GM21576 (cell line): ENCODE data around the gene HSD11B1L.
"Not testable (repeated sequence)": the region's sequence is repeated elsewhere in the genome, so short reads cannot be mapped to it uniquely, and the experiment has no call there.

Experiments used
- ATAC-seq: cut with Tn5 transposase; IDR thresholded peaks from one replicate; pipeline ENCODE4 v1.9.1; 2021; ENCODE audit warnings: mild to moderate bottlenecking, moderate library complexity; ENCODE audit not compliant: unreplicated experiment

HSD11B1L gene

DNA sequence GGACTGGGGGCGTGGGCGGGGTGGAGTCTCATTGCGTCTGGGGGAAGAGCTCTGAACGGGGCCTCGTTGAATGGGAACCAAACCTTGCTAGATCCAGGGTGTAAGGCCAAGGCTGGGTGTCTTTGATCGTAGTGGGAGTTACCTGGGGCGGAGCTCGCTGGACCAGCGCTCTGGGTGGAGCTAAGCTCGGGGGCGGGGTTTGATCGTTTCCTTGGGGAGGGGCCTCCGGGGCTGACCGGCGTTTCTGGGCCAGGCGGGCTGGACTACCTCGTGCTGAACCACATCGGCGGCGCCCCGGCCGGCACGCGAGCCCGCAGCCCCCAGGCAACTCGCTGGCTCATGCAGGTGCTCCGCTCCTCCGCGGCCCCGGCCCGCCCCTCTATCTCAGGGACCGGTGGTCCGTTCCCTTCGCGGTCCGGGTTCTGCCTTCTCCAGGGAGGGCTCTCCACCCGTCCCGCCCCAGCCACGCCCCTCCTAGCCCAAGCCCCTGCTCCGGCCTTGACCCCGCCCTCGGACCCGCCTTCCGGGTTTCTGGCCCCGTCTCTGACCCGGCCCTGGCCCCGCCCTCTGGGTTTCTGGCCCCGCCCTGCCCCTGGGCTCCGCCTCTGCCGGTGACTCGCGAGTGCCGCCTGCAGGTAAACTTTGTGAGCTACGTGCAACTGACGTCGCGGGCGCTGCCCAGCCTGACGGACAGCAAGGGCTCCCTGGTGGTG lies 6.0 kb downstream of the HSD11B1L start:
- ATAC-seq = peak; percentile 41

DNA sequence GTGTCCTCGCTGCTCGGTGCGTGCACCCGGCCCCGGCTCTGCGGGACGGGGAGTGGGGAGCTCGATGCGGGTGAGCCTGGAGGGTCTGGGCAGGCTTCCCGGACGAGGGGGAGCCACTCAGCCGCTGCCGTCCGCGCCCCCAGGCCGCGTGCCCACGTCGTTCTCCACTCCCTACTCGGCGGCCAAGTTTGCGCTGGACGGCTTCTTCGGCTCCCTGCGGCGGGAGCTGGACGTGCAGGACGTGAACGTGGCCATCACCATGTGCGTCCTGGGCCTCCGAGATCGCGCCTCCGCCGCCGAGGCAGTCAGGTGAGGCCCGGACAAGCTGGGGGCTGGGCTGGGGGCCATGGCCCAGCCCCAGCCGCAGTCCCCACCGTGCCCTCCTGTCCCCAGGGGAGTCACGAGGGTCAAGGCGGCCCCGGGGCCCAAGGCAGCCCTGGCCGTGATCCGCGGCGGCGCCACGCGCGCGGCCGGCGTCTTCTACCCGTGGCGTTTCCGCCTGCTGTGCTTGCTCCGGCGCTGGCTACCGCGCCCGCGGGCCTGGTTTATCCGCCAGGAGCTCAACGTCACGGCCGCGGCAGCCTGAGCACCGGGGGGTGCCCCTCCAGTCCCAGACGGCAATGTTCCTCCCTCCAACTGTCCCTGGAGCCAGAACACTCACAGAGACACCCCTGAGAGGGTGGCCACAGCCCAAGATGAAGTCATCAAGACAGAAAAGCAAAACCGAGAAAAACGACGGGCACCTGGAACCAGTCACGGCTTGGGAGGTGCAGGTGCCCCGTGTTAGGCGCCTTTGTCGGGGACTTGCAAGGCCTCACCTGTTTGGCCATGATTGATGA lies 6.8 kb downstream of the HSD11B1L start:
- no peak for ATAC-seq

DNA sequence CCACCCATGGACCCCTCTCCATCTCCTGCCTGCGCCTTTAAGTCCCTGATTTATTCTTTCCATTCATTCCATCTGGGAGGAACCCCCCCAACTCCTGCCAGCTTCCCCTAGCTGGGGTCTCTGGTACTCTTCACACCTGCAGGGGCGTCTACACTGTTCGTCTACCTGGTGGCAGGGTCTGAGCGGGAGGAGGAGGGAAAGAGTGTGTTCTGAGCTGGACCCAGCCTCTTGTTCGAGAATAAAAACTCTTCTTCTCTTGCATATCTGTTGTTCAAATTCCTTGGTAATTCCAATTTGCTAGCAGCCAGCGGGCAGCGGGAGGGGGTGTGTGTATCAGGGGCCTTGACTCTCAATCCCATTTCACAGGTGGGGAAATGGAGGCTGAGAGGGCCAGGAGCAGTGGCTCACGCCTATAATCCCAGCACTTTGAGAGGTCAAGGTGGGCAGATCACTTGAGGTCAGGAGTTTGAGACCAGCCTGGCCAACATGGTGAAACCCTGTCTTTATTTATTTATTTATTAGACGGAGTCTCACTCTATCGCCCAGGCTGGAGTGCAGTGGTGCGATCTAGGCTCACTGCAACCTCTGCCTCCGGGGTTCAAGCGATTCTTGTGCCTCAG lies 7.5 kb downstream of the HSD11B1L start:
- not testable (repeated sequence) for ATAC-seq

DNA sequence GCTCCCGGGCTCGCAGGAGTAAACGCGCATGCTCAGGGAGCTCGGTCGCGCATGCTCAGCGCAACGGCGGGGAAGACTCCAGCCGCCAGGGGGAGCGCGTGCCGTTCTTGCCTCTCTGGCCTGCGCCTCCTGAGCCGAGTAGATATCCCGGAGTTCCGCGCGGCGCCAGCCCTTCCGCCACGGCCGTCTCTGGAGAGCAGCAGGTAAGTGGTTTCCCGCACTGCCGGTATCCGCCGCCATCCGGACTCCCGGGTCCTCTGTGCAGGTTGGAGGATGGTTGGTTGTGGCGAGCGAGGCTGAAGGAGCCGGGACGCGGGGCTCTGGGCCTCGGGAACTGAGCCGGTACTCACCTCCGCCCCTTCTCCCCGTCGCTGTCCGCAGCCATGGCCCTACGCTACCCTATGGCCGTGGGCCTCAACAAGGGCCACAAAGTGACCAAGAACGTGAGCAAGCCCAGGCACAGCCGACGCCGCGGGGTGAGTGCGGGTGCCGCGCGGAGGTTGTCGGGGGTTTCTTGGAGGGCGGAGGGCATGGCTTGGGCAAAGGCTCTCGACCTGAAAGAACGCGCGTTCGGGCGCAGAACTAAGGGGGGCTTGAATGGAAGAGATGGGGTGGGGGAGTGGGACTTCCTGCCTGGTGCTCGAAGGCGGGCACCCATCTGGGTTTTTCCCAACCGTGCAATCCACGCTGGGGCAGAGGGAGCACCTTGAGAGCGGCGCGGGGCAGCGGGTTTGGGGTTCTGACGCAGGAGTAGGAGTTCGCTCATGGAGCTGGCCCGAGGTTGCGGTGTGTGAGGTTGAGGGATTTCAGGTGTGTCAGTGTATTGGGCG lies 9.5 kb downstream of the HSD11B1L start, which contains the start of gene RPL36:
Gene RPL36 (plus strand): TSS at position 171 of the 830 bp plus-strand sequence. CDS start 213 bp downstream, at position 384.
- peak; percentile 41 for ATAC-seq

DNA sequence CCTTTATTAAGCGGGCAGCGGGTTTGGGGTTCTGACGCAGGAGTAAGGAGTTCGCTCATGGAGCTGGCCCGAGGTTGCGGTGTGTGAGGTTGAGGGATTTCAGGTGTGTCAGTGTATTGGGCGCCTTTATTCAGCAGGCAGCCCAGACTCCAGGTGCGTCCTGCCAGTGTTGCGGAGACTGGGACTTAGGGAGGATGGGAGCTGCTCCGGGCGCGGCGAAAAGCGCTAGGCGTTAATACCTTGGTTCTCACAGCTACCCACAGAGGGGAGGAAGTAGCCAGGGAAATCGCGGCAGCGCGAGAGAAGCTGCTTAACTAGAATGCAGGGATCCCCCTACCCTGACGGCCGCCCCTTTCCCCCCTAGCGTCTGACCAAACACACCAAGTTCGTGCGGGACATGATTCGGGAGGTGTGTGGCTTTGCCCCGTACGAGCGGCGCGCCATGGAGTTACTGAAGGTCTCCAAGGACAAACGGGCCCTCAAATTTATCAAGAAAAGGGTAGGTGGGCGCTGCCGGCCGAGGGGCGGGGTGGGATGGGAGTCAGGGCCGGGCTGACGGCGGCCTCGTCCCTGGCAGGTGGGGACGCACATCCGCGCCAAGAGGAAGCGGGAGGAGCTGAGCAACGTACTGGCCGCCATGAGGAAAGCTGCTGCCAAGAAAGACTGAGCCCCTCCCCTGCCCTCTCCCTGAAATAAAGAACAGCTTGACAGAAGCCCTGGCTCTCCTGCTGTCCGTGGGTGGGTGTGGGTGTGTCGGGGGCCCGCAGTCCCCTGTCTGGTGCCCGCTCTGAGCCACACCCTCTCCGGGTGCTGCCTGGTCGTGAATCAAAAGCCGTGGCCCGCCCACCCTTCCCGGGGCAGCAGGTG lies 10.4 kb downstream of the HSD11B1L start:
- no peak for ATAC-seq

DNA sequence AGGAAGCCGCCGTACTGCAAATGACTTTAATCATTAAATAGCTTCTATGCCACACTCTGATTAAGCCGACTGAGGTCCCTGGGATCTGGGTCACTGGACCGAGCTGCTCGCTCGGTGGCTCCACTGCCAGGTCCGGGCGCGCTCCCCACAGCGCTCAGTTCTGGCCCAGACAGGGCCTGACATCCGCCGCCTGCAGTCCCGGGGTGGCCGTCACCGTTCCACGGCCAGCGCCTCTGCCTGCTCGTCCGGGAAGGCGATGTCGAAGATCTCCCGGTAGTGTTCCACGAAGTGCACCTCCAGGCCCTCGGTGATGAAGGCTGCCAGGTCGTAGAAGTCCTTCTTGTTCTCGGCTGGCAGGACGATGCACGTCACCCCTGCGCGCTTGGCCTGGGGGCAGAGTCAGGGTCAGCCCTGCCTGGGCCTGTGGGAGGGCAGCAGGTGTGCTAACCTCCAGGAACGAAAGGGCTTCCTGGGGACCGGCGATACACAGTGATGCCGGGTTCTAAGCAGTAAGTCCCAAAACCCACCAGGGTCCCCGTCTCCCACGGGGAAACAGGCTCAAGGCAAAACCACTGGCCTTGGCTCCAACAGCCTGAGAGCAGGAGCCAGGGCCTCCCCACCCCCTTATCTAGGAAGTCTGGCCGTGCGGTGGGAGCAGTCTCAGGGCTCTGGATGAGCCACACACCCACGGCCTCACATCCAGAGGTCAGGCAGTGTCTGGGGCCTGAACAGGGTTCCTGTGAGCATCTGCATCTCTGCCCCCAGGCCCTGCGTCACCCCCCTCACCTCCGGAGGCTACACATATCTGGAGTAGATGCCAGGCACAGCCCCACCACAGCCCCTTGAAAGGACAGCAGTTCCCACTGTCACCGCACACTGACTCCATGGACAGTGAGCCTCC lies 11.2 kb downstream of the HSD11B1L start:
- no peak for ATAC-seq

DNA sequence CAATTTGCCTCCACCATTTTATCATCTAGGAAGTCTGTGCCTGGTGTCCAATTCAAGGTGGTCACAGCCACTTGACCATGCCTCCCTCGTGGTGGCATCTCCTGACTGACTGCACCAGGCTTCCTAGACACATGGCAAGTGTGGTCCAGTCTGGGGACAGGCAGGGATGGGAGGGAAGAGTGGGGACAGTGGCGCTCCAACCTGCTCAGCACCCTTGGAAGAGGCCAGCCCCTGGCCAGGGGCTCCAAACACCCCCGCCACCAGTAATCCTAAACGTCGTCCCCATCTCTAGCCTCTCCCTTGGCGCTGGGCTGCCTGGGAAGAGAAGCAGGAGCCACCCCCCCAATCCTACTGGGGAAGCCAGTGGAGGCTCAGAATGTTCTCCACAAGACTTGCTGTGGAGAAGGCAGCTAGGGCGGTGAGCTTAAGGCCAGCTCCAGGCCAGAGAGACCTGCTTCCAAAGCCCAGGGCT lies 11.9 kb downstream of the HSD11B1L start:
- no peak for ATAC-seq

DNA sequence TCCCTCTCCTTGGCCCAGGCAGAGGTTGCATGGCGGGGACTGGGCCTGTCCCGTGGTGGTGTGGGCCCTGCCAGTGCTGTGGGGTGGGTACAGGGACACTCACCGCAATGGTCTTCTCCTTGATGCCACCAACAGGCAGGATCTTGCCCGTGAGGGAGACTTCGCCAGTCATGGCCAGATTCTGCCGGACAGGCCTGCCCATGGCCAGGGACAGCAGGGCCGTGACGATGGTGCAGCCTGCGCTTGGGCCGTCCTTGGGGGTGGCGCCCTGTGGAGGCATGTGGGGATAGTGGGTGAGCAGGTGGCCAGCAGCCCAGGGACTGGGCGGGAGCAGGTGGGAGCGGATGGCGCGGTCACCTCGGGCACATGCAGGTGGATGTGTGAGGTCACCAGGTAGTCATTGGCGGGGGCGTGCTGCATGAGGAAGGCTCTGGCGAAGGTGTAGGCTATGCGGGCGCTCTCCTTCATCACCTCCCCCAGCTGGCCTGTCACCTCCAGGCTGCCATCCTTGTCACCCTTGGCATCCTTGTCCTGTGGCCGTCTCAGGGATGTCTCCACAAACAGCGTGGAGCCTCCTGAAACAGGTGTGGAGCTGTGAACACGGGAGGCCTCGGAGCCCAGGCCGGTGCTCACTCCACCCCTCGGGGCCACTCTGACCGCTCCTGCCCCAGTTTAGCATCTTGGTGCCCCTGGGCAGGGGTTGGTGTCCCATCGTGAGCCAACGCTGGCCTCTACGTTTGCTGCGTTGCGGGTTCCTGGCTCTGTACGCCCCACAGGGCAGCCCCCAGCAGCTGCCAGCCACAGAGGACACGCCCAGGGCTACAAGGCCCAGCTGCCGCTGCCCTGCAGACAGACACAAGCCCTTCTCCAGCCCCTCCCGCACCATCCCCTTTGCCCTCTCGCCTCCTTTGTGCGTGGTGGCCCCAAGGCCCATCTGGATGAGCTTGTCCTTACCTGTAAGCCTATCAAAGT lies 12.7 kb downstream of the HSD11B1L start:
- ATAC-seq = no peak

DNA sequence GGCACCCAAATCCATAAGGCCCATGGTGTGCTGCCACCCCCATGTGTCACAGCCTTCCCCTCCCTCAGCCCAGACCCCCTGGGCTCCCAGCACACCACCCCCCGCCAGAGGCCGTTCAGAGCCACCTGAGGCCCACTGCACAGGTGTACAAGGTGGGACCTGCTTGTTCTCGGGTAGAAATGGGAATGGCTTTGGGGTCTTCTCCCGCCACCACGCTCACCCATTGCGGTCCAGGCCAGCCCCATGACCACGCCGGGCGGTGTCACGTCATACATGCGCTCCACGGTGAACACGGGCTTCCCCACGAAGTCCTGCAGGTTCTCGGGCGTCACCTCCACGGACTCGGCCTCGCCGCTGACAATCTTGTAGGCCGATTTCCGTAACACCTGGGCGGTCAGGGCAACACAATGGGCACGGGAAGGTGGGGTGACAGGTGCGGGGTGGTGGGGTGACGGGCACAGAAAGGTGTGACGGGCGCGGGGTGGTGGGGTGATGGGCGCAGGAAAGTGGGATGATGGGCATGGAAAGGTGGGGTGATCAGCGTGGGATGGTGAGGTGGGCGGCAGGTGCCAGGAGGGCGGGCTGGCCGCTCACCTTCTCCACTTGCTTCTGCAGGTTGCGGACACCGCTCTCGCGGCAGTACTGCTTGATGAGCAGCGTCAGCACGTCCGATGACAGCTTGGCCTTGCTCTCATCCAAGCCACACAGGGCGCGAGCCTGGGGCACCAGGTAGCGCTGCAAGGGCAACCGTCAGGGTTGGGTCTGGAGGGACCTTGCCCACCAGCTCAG lies 13.5 kb downstream of the HSD11B1L start:
- ATAC-seq = no peak

DNA sequence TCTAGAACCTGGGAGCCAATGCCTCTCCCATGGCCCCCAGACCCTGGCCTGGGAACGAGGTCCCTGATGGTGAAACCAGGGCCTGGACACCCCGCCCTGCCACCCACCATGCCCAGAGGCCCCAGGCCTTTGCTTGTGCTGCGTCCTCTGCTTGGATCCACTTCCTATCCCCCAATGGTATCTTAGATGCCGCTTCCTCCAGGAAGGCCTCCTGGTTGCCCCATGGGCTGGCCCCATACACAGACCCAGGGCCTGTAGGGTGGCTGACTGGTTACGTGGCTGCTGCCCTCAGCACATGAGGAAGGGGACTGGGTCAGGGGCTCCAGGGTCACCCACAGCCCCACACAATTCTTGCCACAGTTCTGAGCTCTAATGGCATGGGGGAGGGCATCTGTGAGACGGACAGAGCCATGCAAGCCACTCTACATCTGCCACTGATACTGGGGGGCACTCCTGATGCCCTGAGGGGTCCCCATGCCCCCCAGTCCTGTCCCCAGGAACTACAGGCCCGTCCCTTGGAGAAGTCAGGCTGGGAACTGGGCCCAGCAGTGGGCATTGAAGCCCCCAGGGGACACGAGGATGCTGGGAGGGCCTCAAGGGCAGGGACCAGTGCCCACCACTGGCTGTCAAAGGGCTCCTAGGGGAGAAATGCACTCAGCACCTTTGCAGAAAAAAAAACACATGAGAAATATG lies 14.3 kb downstream of the HSD11B1L start:
- ATAC-seq = no peak

DNA sequence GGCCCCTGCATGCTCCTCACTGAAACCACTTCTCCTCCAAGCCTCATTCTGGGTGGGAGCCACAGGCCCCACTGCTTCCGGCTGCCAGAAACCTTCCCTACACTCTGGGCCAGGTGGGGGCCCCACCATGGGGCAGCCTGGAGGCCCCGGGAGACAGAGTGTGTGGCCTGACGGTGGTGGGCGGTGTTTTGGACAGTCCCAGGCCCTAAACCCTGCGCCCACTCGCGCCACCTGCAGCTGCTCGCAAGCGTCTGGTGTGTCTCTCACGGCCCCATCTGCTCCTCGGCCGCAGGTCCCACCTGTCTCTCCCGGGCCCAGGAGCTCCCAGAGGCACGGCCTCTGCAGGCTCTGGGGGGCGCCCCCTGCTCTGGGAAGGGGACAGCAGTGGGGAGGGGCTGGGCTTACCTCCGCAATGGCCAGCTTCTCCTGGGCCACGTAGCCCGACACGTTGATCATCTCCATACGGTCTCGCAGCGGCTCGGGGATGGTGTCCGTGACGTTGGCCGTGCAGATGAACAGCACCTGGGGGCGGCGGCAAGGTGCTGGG lies 14.9 kb downstream of the HSD11B1L start:
- ATAC-seq = no peak

DNA sequence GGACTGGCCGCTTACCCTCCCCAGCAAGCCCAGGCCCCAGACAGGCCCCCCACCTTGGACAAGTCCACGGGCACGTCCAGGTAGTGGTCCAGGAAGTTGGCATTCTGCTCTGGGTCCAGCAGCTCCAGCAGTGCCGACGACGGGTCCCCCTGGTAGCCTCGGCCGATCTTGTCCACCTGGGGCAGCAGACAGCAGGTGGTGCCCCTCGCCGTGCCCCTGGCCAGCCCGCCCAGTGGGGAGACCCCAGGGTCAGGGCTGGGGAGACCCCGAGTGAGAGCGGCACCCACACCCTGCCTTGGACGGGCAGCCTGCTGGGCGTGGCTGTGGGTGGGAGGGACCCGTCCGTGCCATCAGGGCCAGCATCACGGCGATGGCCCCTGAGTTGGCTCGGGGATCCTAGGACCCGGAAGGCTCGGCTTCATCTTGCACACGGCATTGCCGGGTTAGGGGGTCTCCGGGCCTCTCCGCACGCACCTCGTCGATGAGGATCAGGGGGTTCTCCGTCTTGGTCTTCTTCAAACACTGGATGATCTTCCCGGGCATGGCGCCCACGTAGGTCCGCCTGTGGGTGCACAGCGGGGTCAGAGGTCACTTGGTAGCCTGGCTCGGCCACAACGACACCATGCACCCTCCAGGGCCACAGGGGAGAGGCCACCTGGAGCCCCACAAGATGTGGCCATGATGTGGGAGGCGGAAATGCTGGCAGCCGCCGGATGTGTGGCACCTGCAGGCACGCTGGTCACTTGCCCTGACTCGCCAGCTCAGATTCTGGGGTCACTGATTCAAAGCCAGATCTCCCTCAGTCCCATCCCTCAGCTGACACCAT lies 15.6 kb downstream of the HSD11B1L start:
- no peak for ATAC-seq

DNA sequence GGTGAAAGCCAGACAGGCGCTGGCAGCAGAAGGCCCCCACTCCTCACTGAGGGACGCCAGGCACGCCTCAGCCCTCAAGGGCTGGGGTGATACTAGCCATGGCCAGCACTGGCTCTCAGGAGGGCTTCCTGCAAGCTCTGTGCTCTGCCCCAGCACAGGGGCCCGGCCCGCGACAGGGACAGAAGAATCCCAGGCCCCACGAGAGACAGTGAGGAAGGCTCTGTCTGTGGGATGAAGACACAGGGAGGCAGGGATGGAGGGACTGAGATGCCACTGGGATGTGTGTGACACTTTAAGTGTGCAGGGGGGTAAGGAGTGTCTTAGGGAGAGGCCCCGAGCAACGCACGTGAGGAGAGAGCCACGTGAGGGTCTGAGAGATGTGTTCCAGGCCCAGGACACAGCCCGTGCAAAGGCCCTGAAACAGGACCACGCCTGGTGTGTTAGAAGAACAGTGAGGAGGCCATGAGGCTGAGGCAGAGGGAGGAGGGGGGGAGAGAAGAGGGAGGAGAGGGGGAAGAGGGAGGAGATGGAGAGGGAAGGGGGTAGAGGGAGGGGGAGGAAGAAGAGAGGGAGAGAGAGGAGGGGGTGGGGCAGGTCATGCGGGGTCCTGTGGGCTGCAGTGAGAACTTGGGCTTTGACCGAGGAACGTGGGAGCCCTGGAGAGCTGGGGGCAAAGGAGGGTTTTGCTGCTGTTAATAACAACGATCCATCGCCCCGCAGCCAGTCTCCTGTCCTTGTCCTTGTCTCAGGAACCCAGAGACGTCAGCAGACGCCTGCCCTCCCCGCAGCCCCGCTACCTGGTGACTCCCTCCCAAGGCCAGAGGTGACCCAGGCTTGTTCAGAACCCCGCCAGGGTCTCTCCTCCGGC lies 16.4 kb downstream of the HSD11B1L start:
- no peak for ATAC-seq
